Measurements from ENCODE around the gene SH3D21.

The SH3D21 gene

GRCh38 chr1:36273024-36273423 is 33.1 kb upstream of the SH3D21 start:
- H3K4me3 ChIP-seq (ENCODE audit: low read length), result no peak overlapping the region
- DNase-seq (ENCODE audit: low read depth), result no peak
- TF ChIP-seq, protein P1, sequence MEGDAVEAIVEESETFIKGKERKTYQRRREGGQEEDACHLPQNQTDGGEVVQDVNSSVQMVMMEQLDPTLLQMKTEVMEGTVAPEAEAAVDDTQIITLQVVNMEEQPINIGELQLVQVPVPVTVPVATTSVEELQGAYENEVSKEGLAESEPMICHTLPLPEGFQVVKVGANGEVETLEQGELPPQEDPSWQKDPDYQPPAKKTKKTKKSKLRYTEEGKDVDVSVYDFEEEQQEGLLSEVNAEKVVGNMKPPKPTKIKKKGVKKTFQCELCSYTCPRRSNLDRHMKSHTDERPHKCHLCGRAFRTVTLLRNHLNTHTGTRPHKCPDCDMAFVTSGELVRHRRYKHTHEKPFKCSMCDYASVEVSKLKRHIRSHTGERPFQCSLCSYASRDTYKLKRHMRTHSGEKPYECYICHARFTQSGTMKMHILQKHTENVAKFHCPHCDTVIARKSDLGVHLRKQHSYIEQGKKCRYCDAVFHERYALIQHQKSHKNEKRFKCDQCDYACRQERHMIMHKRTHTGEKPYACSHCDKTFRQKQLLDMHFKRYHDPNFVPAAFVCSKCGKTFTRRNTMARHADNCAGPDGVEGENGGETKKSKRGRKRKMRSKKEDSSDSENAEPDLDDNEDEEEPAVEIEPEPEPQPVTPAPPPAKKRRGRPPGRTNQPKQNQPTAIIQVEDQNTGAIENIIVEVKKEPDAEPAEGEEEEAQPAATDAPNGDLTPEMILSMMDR (conservative IDR thresholded peaks at IDR 0.05; ENCODE audit: low read depth, low read length), result no peak

GRCh38 chr1:36274201-36274600 is 32.0 kb upstream of the SH3D21 start:
- no peak for DNase-seq (ENCODE audit: low read depth)
- TF ChIP-seq, protein P1 (conservative IDR thresholded peaks at IDR 0.05; ENCODE audit: low read depth, low read length), result no peak
- H3K4me3 ChIP-seq (ENCODE audit: low read length), result no peak overlapping the region

- DNase-seq (ENCODE audit: low read depth), result no peak
- TF ChIP-seq, protein P1 (conservative IDR thresholded peaks at IDR 0.05; ENCODE audit: low read depth, low read length), result no peak
- H3K4me3 ChIP-seq (ENCODE audit: low read length), result no peak overlapping the region
Measured at GRCh38 chr1:36276688-36277087, 29.5 kb upstream of the SH3D21 start.

- H3K4me3 ChIP-seq (ENCODE audit: low read length), result no peak overlapping the region
- DNase-seq (ENCODE audit: low read depth), result no peak
- TF ChIP-seq, protein P1 (conservative IDR thresholded peaks at IDR 0.05; ENCODE audit: low read depth, low read length), result no peak
Measured at GRCh38 chr1:36279110-36279788, 26.9 kb upstream of the SH3D21 start.

- TF ChIP-seq, protein P1 (conservative IDR thresholded peaks at IDR 0.05; ENCODE audit: low read depth, low read length), result no peak
- DNase-seq (ENCODE audit: low read depth), result no peak
- no peak overlapping the region for H3K4me3 ChIP-seq (ENCODE audit: low read length)
Measured at GRCh38 chr1:36279789-36280296, 26.3 kb upstream of the SH3D21 start.

GRCh38 chr1:36284061-36284460 is 22.1 kb upstream of the SH3D21 start:
- H3K4me3 ChIP-seq (ENCODE audit: low read length), result no peak overlapping the region
- TF ChIP-seq, protein P1 (conservative IDR thresholded peaks at IDR 0.05; ENCODE audit: low read depth, low read length), result no peak
- DNase-seq (ENCODE audit: low read depth), result no peak

GRCh38 chr1:36284517-36284916 is 21.7 kb upstream of the SH3D21 start:
- TF ChIP-seq, protein P1 (conservative IDR thresholded peaks at IDR 0.05; ENCODE audit: low read depth, low read length), result no peak
- DNase-seq (ENCODE audit: low read depth), result no peak
- H3K4me3 ChIP-seq (ENCODE audit: low read length), result no peak overlapping the region

Measured in retinal pigment epithelial cell (primary cell).